ENCODE results near the gene MAN1B1.

MAN1B1 gene

GRCh38 chr9:137089232-137089947, 2.6 kb downstream of the MAN1B1 start:
- TF ChIP-seq NFIC (IDR thresholded peaks at IDR 0.05): no peak
- TF ChIP-seq EP300 (IDR thresholded peaks at IDR 0.05; ENCODE audit: borderline replicate concordance): no peak
- no peak for TF ChIP-seq RAD21 (IDR thresholded peaks at IDR 0.05; ENCODE audit: low read depth)
- TF ChIP-seq TEAD4 (IDR thresholded peaks at IDR 0.05): no peak
- TF ChIP-seq TAF1 (IDR thresholded peaks at IDR 0.05; ENCODE audit: low read depth): no peak
- TF ChIP-seq USF1 (IDR thresholded peaks at IDR 0.05): no peak
- no peak for TF ChIP-seq EGR1 (IDR thresholded peaks at IDR 0.05)
- TF ChIP-seq TCF12 (IDR thresholded peaks at IDR 0.05; ENCODE audit: low read depth): no peak
- TF ChIP-seq MAX (IDR thresholded peaks at IDR 0.05): no peak
- no peak for TF ChIP-seq CREB1 (IDR thresholded peaks at IDR 0.05; ENCODE audit: low read depth)
- TF ChIP-seq ZBTB7A (IDR thresholded peaks at IDR 0.05; ENCODE audit: low read depth): no peak
- no peak for TF ChIP-seq YY1 (IDR thresholded peaks at IDR 0.05; ENCODE audit: low read depth)
- TF ChIP-seq REST (IDR thresholded peaks at IDR 0.05; ENCODE audit: low read depth): no peak
- no peak for TF ChIP-seq FOXM1 (IDR thresholded peaks at IDR 0.05; ENCODE audit: borderline replicate concordance, low read depth)
- TF ChIP-seq CEBPB (IDR thresholded peaks at IDR 0.05): no peak

GRCh38 chr9:137095664-137096517, 9.1 kb downstream of the MAN1B1 start:
- TF ChIP-seq TEAD4 (IDR thresholded peaks at IDR 0.05) (no peak), TAF1 (IDR thresholded peaks at IDR 0.05; ENCODE audit: low read depth) (no peak), REST (IDR thresholded peaks at IDR 0.05; ENCODE audit: low read depth) (no peak), EGR1 (IDR thresholded peaks at IDR 0.05) (no peak)

- TF ChIP-seq TAF1 (IDR thresholded peaks at IDR 0.05; ENCODE audit: low read depth): no peak
- no peak for TF ChIP-seq CEBPB (IDR thresholded peaks at IDR 0.05)
- TF ChIP-seq TEAD4 (IDR thresholded peaks at IDR 0.05): no peak
- TF ChIP-seq CREB1 (IDR thresholded peaks at IDR 0.05; ENCODE audit: low read depth): no peak
- TF ChIP-seq EP300 (IDR thresholded peaks at IDR 0.05; ENCODE audit: borderline replicate concordance): no peak
- no peak for TF ChIP-seq REST (IDR thresholded peaks at IDR 0.05; ENCODE audit: low read depth)
- no peak for TF ChIP-seq TCF12 (IDR thresholded peaks at IDR 0.05; ENCODE audit: low read depth)
- no peak for TF ChIP-seq MAX (IDR thresholded peaks at IDR 0.05)
- TF ChIP-seq USF1 (IDR thresholded peaks at IDR 0.05): no peak
- no peak for TF ChIP-seq EGR1 (IDR thresholded peaks at IDR 0.05)
- TF ChIP-seq YY1 (IDR thresholded peaks at IDR 0.05; ENCODE audit: low read depth): no peak
Measured at GRCh38 chr9:137096785-137097546, 10.2 kb downstream of the MAN1B1 start.

All from Ishikawa (cell line).